ENCODE data around the gene KRT71. TPM values are rescaled to one million over a fixed set of nuclear protein-coding genes. Genes with fewer than 3 reads are reported as not detected.

KRT71 gene
- total RNA-seq, 1 experiment from 2014 or later: not detected

DNA sequence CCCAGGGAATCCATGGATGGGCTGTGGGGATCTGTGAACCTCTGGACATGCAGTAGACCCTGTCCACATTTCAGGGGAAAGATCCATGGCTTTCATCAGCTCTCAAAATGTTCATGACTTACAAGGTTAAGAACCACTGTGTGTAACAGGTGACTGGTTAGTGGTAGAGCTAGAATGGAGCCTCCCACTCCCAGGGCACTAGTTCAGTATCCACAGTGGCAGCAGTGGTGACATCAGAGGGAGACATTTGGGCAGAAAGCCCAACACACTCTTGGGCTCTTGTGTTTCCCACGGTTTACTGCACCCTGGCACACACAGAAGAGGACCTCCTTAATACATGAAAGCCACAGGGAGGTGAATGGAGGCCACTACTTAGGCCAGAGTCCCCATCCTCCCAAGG, 11.6 kb upstream of the KRT71 start (continued):
- TF ChIP-seq, protein P1, sequence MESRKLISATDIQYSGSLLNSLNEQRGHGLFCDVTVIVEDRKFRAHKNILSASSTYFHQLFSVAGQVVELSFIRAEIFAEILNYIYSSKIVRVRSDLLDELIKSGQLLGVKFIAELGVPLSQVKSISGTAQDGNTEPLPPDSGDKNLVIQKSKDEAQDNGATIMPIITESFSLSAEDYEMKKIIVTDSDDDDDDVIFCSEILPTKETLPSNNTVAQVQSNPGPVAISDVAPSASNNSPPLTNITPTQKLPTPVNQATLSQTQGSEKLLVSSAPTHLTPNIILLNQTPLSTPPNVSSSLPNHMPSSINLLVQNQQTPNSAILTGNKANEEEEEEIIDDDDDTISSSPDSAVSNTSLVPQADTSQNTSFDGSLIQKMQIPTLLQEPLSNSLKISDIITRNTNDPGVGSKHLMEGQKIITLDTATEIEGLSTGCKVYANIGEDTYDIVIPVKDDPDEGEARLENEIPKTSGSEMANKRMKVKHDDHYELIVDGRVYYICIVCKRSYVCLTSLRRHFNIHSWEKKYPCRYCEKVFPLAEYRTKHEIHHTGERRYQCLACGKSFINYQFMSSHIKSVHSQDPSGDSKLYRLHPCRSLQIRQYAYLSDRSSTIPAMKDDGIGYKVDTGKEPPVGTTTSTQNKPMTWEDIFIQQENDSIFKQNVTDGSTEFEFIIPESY (IDR thresholded peaks at IDR 0.05; ENCODE audit: extremely low read depth, insufficient replicate concordance, low read length): no peak
- TF ChIP-seq RAD21 (IDR thresholded peaks at IDR 0.05; ENCODE audit: low read depth): no peak
- no peak for TF ChIP-seq POLR2AphosphoS5 (IDR thresholded peaks at IDR 0.05; ENCODE audit: low read depth, low read length)
- no peak for TF ChIP-seq SRF (IDR thresholded peaks at IDR 0.05; ENCODE audit: low read depth)
- no peak for TF ChIP-seq EGR1 (IDR thresholded peaks at IDR 0.05; ENCODE audit: low read depth)

DNA sequence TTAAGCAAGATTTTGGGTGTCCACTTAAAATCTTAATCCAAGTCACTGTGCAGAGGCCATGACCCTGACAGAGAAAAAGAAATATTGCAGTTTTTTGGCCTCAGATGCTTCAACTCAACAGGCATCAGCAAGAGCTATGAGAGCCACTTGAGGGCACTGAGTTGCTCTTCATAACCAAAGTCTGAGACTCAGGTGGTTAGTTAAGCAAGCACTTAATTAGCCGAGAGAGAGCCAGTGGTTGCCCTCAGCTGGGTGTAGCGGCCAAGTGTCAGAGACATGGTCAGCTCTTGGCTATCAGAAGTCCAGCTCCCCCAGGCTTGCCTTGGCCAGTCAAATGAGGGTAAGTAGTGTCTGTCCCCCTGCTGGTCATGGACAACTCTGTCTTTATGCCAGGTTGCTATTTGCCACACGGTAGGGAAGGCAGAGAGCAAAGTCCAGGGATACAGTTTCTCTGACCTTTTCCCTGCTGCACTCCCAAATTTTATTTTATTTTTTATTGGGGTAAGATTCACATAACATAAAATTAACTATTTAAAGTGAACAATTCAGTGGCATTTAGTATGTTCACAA, 9.0 kb upstream of the KRT71 start:
- DNase-seq (ENCODE audit: low read depth, low spot score): peak; percentile 22
- no peak overlapping the region for H3K9ac ChIP-seq (ENCODE audit: low read length)
- H3K9me3 ChIP-seq (ENCODE audit: control insufficient read depth in 1 of 2, insufficient read depth in 1 of 2, low read depth in 1 of 2, low read length in 2 of 2): no peaks in the 10 kb centered on the region
- intact Hi-C loops (cut with micrococcal nuclease): loop anchor here (5.0 kb wide), 1 partner anchor 165 kb away; no protein-coding TSS in a partner anchor
- H3K27ac ChIP-seq (ENCODE audit: low read depth, low read length): no peak overlapping the region
- BruUV-seq (replicated peaks): no TSS peak
- ChIA-PET CTCF (interaction anchor here (0.6 to 2.2 kb wide), 12 partner anchors 9 to 418 kb away, joined by 3 to 18 read pairs (median 4); partner anchors contain the start of gene KRT71), RAD21 (ENCODE audit: low non-redundant PET in 1 of 2, low total read pairs in 2 of 2, uncharacterized antibody in 2 of 2, unreplicated experiment in 2 of 2) (interaction anchor here (0.7 to 1.0 kb wide), 4 partner anchors 119 to 318 kb away, joined by 3 to 6 read pairs (median 4); no protein-coding TSS in a partner anchor), POLR2A (interaction anchor here (1.2 kb wide), 1 partner anchor 166 kb away, joined by 3 read pairs; no protein-coding TSS in a partner anchor)
- no peaks in the 10 kb centered on the region for H4K20me1 ChIP-seq (ENCODE audit: insufficient read depth)
- TF ChIP-seq POLR2A (IDR thresholded peaks at IDR 0.05; ENCODE audit: borderline replicate concordance, extremely low read depth, insufficient read depth, insufficient read length) (no peak), EGR1 (IDR thresholded peaks at IDR 0.05; ENCODE audit: low read depth) (no peak), JUND (IDR thresholded peaks at IDR 0.05) (no peak), EZH2phosphoT487 (IDR thresholded peaks at IDR 0.05; ENCODE audit: borderline replicate concordance) (no peak), CBX3 (IDR thresholded peaks at IDR 0.05; ENCODE audit: low read depth) (no peak), YY1 (IDR thresholded peaks at IDR 0.05; ENCODE audit: extremely low read depth, insufficient replicate concordance, low read depth, low read length) (no peak), RAD21 (IDR thresholded peaks at IDR 0.05; ENCODE audit: low read depth) (peak; percentile 54), EZH2 (IDR thresholded peaks at IDR 0.05) (no peak), POLR2AphosphoS5 (IDR thresholded peaks at IDR 0.05; ENCODE audit: low read depth, low read length) (no peak)
- TF ChIP-seq, protein P2, sequence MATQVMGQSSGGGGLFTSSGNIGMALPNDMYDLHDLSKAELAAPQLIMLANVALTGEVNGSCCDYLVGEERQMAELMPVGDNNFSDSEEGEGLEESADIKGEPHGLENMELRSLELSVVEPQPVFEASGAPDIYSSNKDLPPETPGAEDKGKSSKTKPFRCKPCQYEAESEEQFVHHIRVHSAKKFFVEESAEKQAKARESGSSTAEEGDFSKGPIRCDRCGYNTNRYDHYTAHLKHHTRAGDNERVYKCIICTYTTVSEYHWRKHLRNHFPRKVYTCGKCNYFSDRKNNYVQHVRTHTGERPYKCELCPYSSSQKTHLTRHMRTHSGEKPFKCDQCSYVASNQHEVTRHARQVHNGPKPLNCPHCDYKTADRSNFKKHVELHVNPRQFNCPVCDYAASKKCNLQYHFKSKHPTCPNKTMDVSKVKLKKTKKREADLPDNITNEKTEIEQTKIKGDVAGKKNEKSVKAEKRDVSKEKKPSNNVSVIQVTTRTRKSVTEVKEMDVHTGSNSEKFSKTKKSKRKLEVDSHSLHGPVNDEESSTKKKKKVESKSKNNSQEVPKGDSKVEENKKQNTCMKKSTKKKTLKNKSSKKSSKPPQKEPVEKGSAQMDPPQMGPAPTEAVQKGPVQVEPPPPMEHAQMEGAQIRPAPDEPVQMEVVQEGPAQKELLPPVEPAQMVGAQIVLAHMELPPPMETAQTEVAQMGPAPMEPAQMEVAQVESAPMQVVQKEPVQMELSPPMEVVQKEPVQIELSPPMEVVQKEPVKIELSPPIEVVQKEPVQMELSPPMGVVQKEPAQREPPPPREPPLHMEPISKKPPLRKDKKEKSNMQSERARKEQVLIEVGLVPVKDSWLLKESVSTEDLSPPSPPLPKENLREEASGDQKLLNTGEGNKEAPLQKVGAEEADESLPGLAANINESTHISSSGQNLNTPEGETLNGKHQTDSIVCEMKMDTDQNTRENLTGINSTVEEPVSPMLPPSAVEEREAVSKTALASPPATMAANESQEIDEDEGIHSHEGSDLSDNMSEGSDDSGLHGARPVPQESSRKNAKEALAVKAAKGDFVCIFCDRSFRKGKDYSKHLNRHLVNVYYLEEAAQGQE (IDR thresholded peaks at IDR 0.05; ENCODE audit: low read depth): no peak
- TF ChIP-seq, protein P3, sequence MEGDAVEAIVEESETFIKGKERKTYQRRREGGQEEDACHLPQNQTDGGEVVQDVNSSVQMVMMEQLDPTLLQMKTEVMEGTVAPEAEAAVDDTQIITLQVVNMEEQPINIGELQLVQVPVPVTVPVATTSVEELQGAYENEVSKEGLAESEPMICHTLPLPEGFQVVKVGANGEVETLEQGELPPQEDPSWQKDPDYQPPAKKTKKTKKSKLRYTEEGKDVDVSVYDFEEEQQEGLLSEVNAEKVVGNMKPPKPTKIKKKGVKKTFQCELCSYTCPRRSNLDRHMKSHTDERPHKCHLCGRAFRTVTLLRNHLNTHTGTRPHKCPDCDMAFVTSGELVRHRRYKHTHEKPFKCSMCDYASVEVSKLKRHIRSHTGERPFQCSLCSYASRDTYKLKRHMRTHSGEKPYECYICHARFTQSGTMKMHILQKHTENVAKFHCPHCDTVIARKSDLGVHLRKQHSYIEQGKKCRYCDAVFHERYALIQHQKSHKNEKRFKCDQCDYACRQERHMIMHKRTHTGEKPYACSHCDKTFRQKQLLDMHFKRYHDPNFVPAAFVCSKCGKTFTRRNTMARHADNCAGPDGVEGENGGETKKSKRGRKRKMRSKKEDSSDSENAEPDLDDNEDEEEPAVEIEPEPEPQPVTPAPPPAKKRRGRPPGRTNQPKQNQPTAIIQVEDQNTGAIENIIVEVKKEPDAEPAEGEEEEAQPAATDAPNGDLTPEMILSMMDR (IDR thresholded peaks at IDR 0.05 in 2 of 3, conservative IDR thresholded peaks at IDR 0.05 in 1 of 3; ENCODE audit: borderline replicate concordance in 1 of 3, insufficient read depth in 1 of 3, low read depth in 2 of 3, low read length in 2 of 3): peak; percentile 59 to 66 (median 60); a peak in 5 of 6 replicates
- H3K79me2 ChIP-seq (ENCODE audit: insufficient read depth, low read length): no peaks in the 10 kb centered on the region
- ATAC-seq: peak; percentile 84
- no peak overlapping the region for H3K4me3 ChIP-seq (replicated peaks in 1 of 2; ENCODE audit: low read depth in 1 of 2, low read length in 2 of 2)
- no peaks in the 10 kb centered on the region for H3K9me2 ChIP-seq (ENCODE audit: insufficient read depth)
- no peaks in the 10 kb centered on the region for H3K27me3 ChIP-seq (ENCODE audit: insufficient read depth, low read length)
- no peaks in the 10 kb centered on the region for H3K4me1 ChIP-seq (ENCODE audit: control insufficient read depth in 1 of 2, insufficient read depth in 2 of 2, low read length in 2 of 2)
- H2AFZ ChIP-seq (ENCODE audit: low read depth, low read length, poor library complexity, severe bottlenecking): no peak overlapping the region
- no peaks in the 10 kb centered on the region for H3K36me3 ChIP-seq (ENCODE audit: control insufficient read depth in 1 of 2, insufficient read depth in 2 of 2, low read length in 2 of 2)
- H3K4me2 ChIP-seq (ENCODE audit: low read length): no peak overlapping the region
